Nephron (organoid): ENCODE measurements around the gene SPRN.

Experiments used
- H3K27ac Mint-ChIP-seq, 3 experiments: 2 replicates each; pipeline ENCODE4 v1.8.0; 2020; ENCODE audit warnings: mixed read lengths in 3 of 3, mild to moderate bottlenecking in 2 of 3, moderate library complexity in 1 of 3
- H3K27me3 Mint-ChIP-seq: 2 replicates; pipeline ENCODE4 v1.8.0; 2021; ENCODE audit warnings: low read depth, mild to moderate bottlenecking, moderate library complexity, mixed read lengths
- H3K36me3 Mint-ChIP-seq: 2 replicates; pipeline ENCODE4 v1.8.0; 2020; ENCODE audit warnings: low read depth, mixed read lengths
- H3K4me1 Mint-ChIP-seq: 2 replicates; pipeline ENCODE4 v1.8.0; 2020; ENCODE audit warnings: mixed read lengths
- H3K4me3 Mint-ChIP-seq, 3 experiments: 2 replicates each; pipeline ENCODE4 v1.8.0; 2020; ENCODE audit warnings: mild to moderate bottlenecking in 3 of 3, mixed read lengths in 3 of 3, moderate library complexity in 2 of 3
- H3K9me3 Mint-ChIP-seq: 2 replicates; pipeline ENCODE4 v1.8.0; 2020; ENCODE audit warnings: mixed read lengths
- TF ChIP-seq, protein P1 (sequence below), 3 experiments: fragments of 200-600 bp; sonication (generic); IDR thresholded peaks; one replicate each; pipeline ENCODE4 v1.5.0; 2021; ENCODE audit warnings: antibody characterized with exemption in 3 of 3; ENCODE audit not compliant: unreplicated experiment in 3 of 3

Gene SPRN

DNA sequence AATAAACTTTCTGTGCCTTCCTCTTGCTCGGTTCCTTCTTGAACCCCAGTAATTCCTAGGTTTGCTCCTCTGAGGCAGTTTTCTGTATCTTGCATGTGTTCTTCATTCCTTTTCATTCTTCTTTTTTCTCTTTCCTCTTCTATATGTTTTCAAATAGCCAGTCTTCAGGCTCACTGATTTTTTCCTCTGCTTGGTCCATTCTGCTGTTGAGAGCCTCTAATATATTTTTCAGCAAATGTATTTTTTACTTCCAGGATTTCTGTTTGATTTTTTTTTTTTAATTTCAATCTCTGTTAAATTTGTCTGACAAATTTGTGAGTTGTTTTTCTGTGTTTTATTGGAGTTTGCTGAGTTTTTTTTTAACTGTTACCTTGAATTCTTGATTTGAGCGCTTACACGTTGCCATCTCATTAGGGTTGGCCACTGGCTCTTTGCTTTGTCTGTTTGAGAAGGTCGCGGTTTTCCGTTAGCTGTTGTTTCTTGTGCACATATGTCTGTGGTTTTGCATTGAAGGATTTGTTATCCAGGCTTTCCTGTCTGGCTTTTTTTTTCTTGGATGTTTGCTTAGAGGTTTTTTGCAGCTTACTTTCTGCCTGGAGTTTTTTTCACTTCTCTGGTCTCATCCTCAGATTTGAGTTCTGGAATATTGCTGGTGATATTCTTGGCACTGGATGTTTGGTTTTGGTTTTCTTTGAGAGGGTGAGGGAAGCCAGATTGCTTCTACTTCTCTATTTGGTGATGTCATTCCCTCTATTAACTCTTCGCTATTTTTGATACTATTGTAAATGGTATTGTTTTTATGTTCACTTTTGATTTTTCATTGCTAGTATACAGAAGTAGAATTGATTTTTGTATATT is 12.7 kb downstream of the SPRN start:
- no peak overlapping the region for H3K27ac Mint-ChIP-seq
- H3K27me3 Mint-ChIP-seq, result no peaks in the 10 kb centered on the region
- peaks cover 70% of the 10 kb centered on the region for H3K9me3 Mint-ChIP-seq
- no peak overlapping the region for H3K4me3 Mint-ChIP-seq
- no peaks in the 10 kb centered on the region for H3K4me1 Mint-ChIP-seq
- TF ChIP-seq, protein P1, sequence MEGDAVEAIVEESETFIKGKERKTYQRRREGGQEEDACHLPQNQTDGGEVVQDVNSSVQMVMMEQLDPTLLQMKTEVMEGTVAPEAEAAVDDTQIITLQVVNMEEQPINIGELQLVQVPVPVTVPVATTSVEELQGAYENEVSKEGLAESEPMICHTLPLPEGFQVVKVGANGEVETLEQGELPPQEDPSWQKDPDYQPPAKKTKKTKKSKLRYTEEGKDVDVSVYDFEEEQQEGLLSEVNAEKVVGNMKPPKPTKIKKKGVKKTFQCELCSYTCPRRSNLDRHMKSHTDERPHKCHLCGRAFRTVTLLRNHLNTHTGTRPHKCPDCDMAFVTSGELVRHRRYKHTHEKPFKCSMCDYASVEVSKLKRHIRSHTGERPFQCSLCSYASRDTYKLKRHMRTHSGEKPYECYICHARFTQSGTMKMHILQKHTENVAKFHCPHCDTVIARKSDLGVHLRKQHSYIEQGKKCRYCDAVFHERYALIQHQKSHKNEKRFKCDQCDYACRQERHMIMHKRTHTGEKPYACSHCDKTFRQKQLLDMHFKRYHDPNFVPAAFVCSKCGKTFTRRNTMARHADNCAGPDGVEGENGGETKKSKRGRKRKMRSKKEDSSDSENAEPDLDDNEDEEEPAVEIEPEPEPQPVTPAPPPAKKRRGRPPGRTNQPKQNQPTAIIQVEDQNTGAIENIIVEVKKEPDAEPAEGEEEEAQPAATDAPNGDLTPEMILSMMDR (IDR thresholded peaks at IDR 0.05; ENCODE audit: unreplicated experiment in 3 of 3), result no peak
- peaks cover 95% of the 10 kb centered on the region for H3K36me3 Mint-ChIP-seq

DNA sequence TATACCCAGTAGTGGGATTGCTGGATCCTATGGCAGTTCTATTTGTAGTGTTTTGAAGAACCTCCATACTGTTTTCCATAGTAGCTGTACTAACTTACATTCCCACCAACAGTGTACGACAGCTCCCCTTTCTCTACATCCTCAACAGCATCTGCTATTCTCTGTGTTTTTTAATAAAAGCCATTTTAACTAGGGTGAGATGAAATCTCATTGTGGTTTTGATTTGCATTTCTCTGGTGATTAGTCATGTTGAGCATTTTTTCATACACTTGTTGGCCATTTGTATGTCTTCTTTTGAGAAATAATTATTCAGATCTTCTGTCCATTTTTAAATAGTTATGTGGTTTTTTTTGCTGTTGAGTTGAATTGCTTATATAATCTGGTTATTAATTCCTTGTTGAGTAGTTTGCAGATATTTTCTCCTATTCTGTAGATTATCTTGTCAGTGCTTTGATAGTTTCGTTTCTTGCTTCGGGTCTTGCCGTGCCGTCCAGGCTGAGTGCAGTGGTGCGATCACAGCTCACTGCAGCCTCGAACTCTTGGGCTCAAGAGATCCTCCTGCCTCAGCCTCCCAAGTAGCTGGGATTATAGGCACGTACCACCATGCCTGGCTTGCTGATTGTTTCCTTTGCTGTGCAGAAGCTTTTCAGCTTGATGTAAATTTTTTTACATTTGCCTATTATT is 18.4 kb downstream of the SPRN start:
- TF ChIP-seq, protein P1 (IDR thresholded peaks at IDR 0.05; ENCODE audit: unreplicated experiment in 3 of 3), result no peak
- Mint-ChIP-seq H3K4me1 (no peaks in the 10 kb centered on the region), H3K4me3 (no peak overlapping the region), H3K36me3 (peaks cover 90% of the 10 kb centered on the region), H3K27ac (no peak overlapping the region), H3K9me3 (peaks cover 42% of the 10 kb centered on the region), H3K27me3 (no peaks in the 10 kb centered on the region)

DNA sequence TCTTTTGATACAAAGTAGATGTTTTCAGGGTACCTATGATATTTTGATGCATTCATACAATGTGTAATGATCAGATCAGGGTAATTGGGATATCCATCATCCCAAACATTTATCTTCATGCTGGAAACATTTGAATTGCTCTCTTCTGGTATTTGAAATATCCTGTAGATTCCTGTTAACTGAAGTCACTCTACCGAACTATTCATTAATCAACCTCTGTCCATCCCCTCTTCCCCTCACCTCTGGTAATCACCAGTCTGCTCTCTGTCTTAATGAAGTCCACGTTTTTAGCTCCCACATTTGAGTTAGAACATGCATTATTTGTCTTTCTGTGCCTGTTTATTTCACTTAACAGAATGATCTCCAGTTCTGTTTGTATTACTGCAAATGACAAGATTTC is 19.2 kb downstream of the SPRN start:
- TF ChIP-seq, protein P1 (IDR thresholded peaks at IDR 0.05; ENCODE audit: unreplicated experiment in 3 of 3), result no peak
- H3K9me3 Mint-ChIP-seq, result peaks cover 35% of the 10 kb centered on the region
- no peaks in the 10 kb centered on the region for H3K4me1 Mint-ChIP-seq
- H3K27me3 Mint-ChIP-seq, result no peaks in the 10 kb centered on the region
- peaks cover 87% of the 10 kb centered on the region for H3K36me3 Mint-ChIP-seq
- H3K4me3 Mint-ChIP-seq, result no peak overlapping the region
- no peak overlapping the region for H3K27ac Mint-ChIP-seq

DNA sequence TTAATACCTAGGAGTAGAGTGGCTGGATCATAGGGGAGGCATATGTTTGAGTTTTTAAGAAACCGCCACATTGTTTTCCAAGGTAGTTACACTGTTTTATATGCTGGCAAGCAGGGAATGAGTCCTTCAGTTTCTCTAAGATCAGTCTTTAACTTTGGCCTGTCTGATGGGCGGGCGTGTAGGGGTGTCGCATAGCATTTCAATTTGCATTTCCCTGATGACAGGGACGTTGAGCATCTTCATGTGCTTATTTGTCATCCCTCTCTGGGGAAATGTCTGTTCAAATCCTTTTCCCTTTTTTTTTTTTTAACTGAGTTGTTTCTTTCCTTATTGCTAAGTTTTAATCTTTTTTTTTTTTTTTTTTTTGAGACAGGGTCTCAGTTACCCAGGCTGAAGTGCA is 20.6 kb downstream of the SPRN start:
- peaks cover 23% of the 10 kb centered on the region for H3K9me3 Mint-ChIP-seq
- no peaks in the 10 kb centered on the region for H3K27me3 Mint-ChIP-seq
- peaks cover 81% of the 10 kb centered on the region for H3K36me3 Mint-ChIP-seq
- H3K4me3 Mint-ChIP-seq, result no peak overlapping the region
- TF ChIP-seq, protein P1 (IDR thresholded peaks at IDR 0.05; ENCODE audit: unreplicated experiment in 3 of 3), result no peak
- H3K4me1 Mint-ChIP-seq, result no peaks in the 10 kb centered on the region
- no peak overlapping the region for H3K27ac Mint-ChIP-seq

DNA sequence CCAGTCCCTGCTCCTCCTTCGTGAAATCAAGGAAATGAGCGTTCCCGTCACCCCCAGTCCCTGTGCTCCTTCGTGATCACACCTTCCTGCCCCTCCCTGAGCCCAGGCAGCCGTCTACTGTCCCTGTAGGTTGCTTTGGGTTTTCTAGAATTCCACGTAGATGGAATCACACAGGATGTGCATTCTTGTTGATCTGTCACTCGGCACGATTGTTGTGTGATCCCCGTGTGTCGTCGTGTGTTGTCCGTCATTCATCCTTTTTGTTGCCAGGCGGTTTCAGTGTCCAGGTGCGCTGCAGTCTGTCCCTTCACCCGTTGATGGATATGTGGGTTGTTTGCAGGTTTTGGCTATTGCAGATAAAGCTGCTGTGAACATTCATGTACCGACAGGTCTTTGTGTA is 21.1 kb downstream of the SPRN start:
- peaks cover 81% of the 10 kb centered on the region for H3K36me3 Mint-ChIP-seq
- H3K4me1 Mint-ChIP-seq, result no peaks in the 10 kb centered on the region

More for the DNA sequence above, 21.1 kb downstream of the SPRN start:
- Mint-ChIP-seq H3K9me3 (peaks cover 19% of the 10 kb centered on the region), H3K27me3 (no peaks in the 10 kb centered on the region), H3K27ac (no peak overlapping the region), H3K4me3 (no peak overlapping the region)
- TF ChIP-seq, protein P1 (IDR thresholded peaks at IDR 0.05; ENCODE audit: unreplicated experiment in 3 of 3), result no peak
